ENCODE results near the gene DYNC1LI1. TPM values are rescaled to one million over a fixed set of nuclear protein-coding genes. Genes with fewer than 3 reads are reported as not detected.
"Not testable (repeated sequence)": the region's sequence is repeated elsewhere in the genome, so short reads cannot be mapped to it uniquely, and the experiment has no call there.

DYNC1LI1 gene
- total and polyA plus RNA-seq, 7 experiments from 2014 or later, result 17.9 to 28.5 (median 27.1) TPM

DNA sequence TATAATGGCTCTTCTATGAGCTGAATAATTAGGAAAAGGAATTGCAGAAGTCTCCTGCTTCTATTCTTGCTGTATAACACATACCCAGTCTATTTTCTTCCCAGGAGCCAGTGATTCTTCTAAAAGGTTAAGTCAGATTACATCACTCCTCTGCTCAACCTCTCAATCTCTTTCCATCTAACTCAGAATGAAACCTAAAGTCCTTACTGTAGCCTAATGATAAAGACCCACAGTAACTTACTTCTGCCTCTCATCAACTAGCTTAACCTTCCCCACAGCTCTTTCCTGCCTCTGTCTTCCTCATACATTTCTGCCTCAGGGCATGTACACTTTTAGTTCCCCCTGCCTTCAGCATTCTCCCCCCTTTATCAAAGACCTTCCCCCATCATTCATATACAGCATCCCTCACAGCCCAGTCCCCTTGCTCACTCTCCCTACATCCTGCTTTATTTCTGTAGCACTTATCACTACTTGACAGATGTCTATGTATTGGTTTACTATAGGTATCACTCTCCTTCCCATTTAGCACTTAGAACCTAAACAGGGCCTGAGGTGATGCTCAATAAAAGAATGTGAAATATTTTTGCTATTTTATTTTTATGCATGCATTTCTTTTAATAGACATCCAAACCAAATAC is 39.5 kb downstream of the DYNC1LI1 start:
- H3K36me3 ChIP-seq (ENCODE audit: control insufficient read depth in 2 of 3, insufficient read depth in 3 of 3, low read length in 3 of 3), result peaks cover 0 to 31% (median 3%) of the 10 kb centered on the region in 3 experiments
- intact Hi-C loops (cut with micrococcal nuclease), result loop anchor here in 1 of 2 donors (5.0 kb wide), 1 partner anchor 36 kb away; no protein-coding TSS in a partner anchor
- no peaks in the 10 kb centered on the region for H3K9me3 ChIP-seq (ENCODE audit: control insufficient read depth in 2 of 3, low read length in 3 of 3)
- Mint-ChIP-seq H3K4me1 (peaks cover 0 to 6% (median 0%) of the 10 kb centered on the region in 7 donors), H3K36me3 (peaks cover under 1 to 55% (median 34%) of the 10 kb centered on the region in 5 donors), H3K4me3 (no peak overlapping the region), H3K27me3 (no peaks in the 10 kb centered on the region), H3K9me3 (no peaks in the 10 kb centered on the region), H3K27ac (peak overlapping the region in 5 of 9 donors; percentile 1 to 43 (median 26))
- no peak overlapping the region for H3K27ac ChIP-seq (ENCODE audit: low read depth, low read length)
- ChIA-PET POLR2A (no interaction called here), CTCF (no interaction called here)
- H3K4me3 ChIP-seq (ENCODE audit: low read length), result no peak overlapping the region
- no peaks in the 10 kb centered on the region for H3K27me3 ChIP-seq (ENCODE audit: control insufficient read depth in 2 of 2, insufficient read depth in 2 of 2, low read length in 2 of 2)
- no peak for DNase-seq
- no peak for ATAC-seq
- no peaks in the 10 kb centered on the region for H3K4me1 ChIP-seq (ENCODE audit: control insufficient read depth in 2 of 2, insufficient read depth in 2 of 2, low read length in 2 of 2)

DNA sequence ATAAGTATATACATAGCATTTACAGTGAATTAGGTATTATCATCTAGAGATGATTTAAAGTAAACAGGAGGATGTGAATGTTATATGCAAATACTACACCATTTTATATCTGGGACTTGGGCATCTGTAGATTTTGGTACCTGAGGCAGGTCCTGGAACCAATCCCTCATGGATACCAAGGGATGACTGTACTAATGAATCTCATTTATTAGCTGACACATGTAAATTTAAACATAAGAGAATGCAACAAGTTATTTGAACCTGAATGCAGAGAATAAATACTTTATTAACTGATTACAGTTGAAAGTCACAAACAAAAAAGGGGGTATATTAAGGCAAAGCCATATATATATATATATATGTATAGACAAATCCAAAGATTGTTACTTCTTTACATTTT is 44.9 kb downstream of the DYNC1LI1 start:
- Mint-ChIP-seq H3K27ac (no peak overlapping the region), H3K4me1 (no peaks in the 10 kb centered on the region), H3K36me3 (peaks cover 0 to 44% (median 33%) of the 10 kb centered on the region in 5 donors), H3K9me3 (peaks cover 0 to 3% (median 0%) of the 10 kb centered on the region in 11 donors), H3K27me3 (no peaks in the 10 kb centered on the region), H3K4me3 (no peak overlapping the region)
- Histone ChIP-seq H3K27me3 (ENCODE audit: control insufficient read depth in 2 of 2, insufficient read depth in 2 of 2, low read length in 2 of 2) (no peaks in the 10 kb centered on the region), H3K36me3 (ENCODE audit: control insufficient read depth in 2 of 3, insufficient read depth in 3 of 3, low read length in 3 of 3) (peaks cover 0 to 24% (median 3%) of the 10 kb centered on the region in 3 experiments), H3K27ac (ENCODE audit: low read depth, low read length) (no peak overlapping the region), H3K4me3 (ENCODE audit: low read length) (no peak overlapping the region), H3K4me1 (ENCODE audit: control insufficient read depth in 2 of 2, insufficient read depth in 2 of 2, low read length in 2 of 2) (no peaks in the 10 kb centered on the region), H3K9me3 (ENCODE audit: control insufficient read depth in 2 of 3, low read length in 3 of 3) (no peaks in the 10 kb centered on the region)
- CTCF ChIA-PET, result no interaction called here
- ATAC-seq (no peak), DNase-seq (no peak)
- intact Hi-C loops (cut with micrococcal nuclease), result no loop called here
- POLR2A ChIA-PET, result no interaction called here

- H3K27ac Mint-ChIP-seq, result no peak overlapping the region
- no peaks in the 10 kb centered on the region for H3K27me3 Mint-ChIP-seq
- POLR2A ChIA-PET, result no interaction called here
- no peaks in the 10 kb centered on the region for H3K4me1 ChIP-seq (ENCODE audit: control insufficient read depth in 2 of 2, insufficient read depth in 2 of 2, low read length in 2 of 2)
- H3K27me3 ChIP-seq (ENCODE audit: control insufficient read depth in 2 of 2, insufficient read depth in 2 of 2, low read length in 2 of 2), result no peaks in the 10 kb centered on the region
- H3K27ac ChIP-seq (ENCODE audit: low read depth, low read length), result no peak overlapping the region
- intact Hi-C loops (cut with micrococcal nuclease), result no loop called here
- H3K4me3 ChIP-seq (ENCODE audit: low read length), result no peak overlapping the region
- H3K9me3 Mint-ChIP-seq, result peaks cover 0 to 3% (median 0%) of the 10 kb centered on the region in 11 donors
- no peak for ATAC-seq
- H3K9me3 ChIP-seq (ENCODE audit: control insufficient read depth in 2 of 3, low read length in 3 of 3), result no peaks in the 10 kb centered on the region
- H3K4me3 Mint-ChIP-seq, result no peak overlapping the region
- no peaks in the 10 kb centered on the region for H3K4me1 Mint-ChIP-seq
- peaks cover 0 to 9% (median 3%) of the 10 kb centered on the region in 3 experiments for H3K36me3 ChIP-seq (ENCODE audit: control insufficient read depth in 2 of 3, insufficient read depth in 3 of 3, low read length in 3 of 3)
- no peak for DNase-seq
- H3K36me3 Mint-ChIP-seq, result peaks cover 0 to 28% (median 20%) of the 10 kb centered on the region in 5 donors
- CTCF ChIA-PET, result no interaction called here
Observed at GRCh38 chr3:32522682-32523081, 48.0 kb downstream of the DYNC1LI1 start.

GRCh38 chr3:32518921-32519320 is 51.7 kb downstream of the DYNC1LI1 start:
- H3K4me3 Mint-ChIP-seq; H3K9me3 ChIP-seq (ENCODE audit: control insufficient read depth in 2 of 3, low read length in 3 of 3); H3K27ac ChIP-seq (ENCODE audit: low read depth, low read length); H3K4me3 ChIP-seq (ENCODE audit: low read length); ATAC-seq; H3K27me3 ChIP-seq (ENCODE audit: control insufficient read depth in 2 of 2, insufficient read depth in 2 of 2, low read length in 2 of 2); DNase-seq; POLR2A ChIA-PET; H3K4me1 ChIP-seq (ENCODE audit: control insufficient read depth in 2 of 2, insufficient read depth in 2 of 2, low read length in 2 of 2); CTCF ChIA-PET; H3K27me3 Mint-ChIP-seq; H3K9me3 Mint-ChIP-seq; intact Hi-C loops (cut with micrococcal nuclease); H3K36me3 ChIP-seq (ENCODE audit: control insufficient read depth in 2 of 3, insufficient read depth in 3 of 3, low read length in 3 of 3): not testable (repeated sequence)
- peak overlapping the region in 1 of 9 donors; percentile 46 for H3K27ac Mint-ChIP-seq
- H3K4me1 Mint-ChIP-seq, result peaks cover 5 to 13% (median 8%) of the 10 kb centered on the region in 7 donors
- H3K36me3 Mint-ChIP-seq, result peaks cover 0 to 15% (median 9%) of the 10 kb centered on the region in 5 donors

- POLR2A ChIA-PET; intact Hi-C loops (cut with micrococcal nuclease); H3K27ac ChIP-seq (ENCODE audit: low read depth, low read length); H3K27me3 ChIP-seq (ENCODE audit: control insufficient read depth in 2 of 2, insufficient read depth in 2 of 2, low read length in 2 of 2); H3K4me1 ChIP-seq (ENCODE audit: control insufficient read depth in 2 of 2, insufficient read depth in 2 of 2, low read length in 2 of 2); H3K36me3 Mint-ChIP-seq; CTCF ChIA-PET; H3K36me3 ChIP-seq (ENCODE audit: control insufficient read depth in 2 of 3, insufficient read depth in 3 of 3, low read length in 3 of 3); H3K9me3 Mint-ChIP-seq; H3K9me3 ChIP-seq (ENCODE audit: control insufficient read depth in 2 of 3, low read length in 3 of 3); H3K4me3 ChIP-seq (ENCODE audit: low read length); DNase-seq; H3K27me3 Mint-ChIP-seq: not testable (repeated sequence)
- ATAC-seq, result peak; percentile 37
- H3K27ac Mint-ChIP-seq, result peak overlapping the region in 8 of 9 donors; percentile 19 to 93 (median 78)
- peak overlapping the region; percentile 25 to 85 (median 68) for H3K4me3 Mint-ChIP-seq
- peaks cover 5 to 13% (median 8%) of the 10 kb centered on the region in 7 donors for H3K4me1 Mint-ChIP-seq
Observed at GRCh38 chr3:32516751-32517150, 53.9 kb downstream of the DYNC1LI1 start.

- intact Hi-C loops (cut with micrococcal nuclease), result loop anchor here in 1 of 2 donors (2.0 kb wide), 1 partner anchor 1276 kb away; no protein-coding TSS in a partner anchor
- DNase-seq, result no peak
- Mint-ChIP-seq H3K4me3 (no peak overlapping the region), H3K27ac (peak overlapping the region in 1 of 9 donors; percentile 38), H3K27me3 (no peaks in the 10 kb centered on the region), H3K4me1 (peaks cover under 1 to 5% (median 3%) of the 10 kb centered on the region in 7 donors), H3K36me3 (no peaks in the 10 kb centered on the region), H3K9me3 (no peaks in the 10 kb centered on the region)
- no peaks in the 10 kb centered on the region for H3K9me3 ChIP-seq (ENCODE audit: control insufficient read depth in 2 of 3, low read length in 3 of 3)
- CTCF ChIA-PET, result interaction anchor here (0.6 kb wide), 1 partner anchor 424 kb away, joined by 3 read pairs; no protein-coding TSS in a partner anchor
- H3K4me1 ChIP-seq (ENCODE audit: control insufficient read depth in 2 of 2, insufficient read depth in 2 of 2, low read length in 2 of 2), result no peaks in the 10 kb centered on the region
- no peak overlapping the region for H3K4me3 ChIP-seq (ENCODE audit: low read length)
- ATAC-seq, result no peak
- H3K27ac ChIP-seq (ENCODE audit: low read depth, low read length), result no peak overlapping the region
- H3K27me3 ChIP-seq (ENCODE audit: control insufficient read depth in 2 of 2, insufficient read depth in 2 of 2, low read length in 2 of 2), result no peaks in the 10 kb centered on the region
- no peaks in the 10 kb centered on the region for H3K36me3 ChIP-seq (ENCODE audit: control insufficient read depth in 2 of 3, insufficient read depth in 3 of 3, low read length in 3 of 3)
- POLR2A ChIA-PET, result no interaction called here
Observed at GRCh38 chr3:32511005-32511404, 59.7 kb downstream of the DYNC1LI1 start.
